HEK293 (cell line): Measurements from ENCODE around the gene INO80E.

Experiments
- EGR2 ChIP-seq: fragments of 450-650 bp; formaldehyde crosslinking; IDR thresholded peaks from 2 replicates; pipeline ENCODE4 v1.5.1; 2016; ENCODE audit warnings: low read depth, missing biosample characterization, missing genetic modification characterization
- FEZF1 ChIP-seq: fragments of 450-650 bp; formaldehyde crosslinking; IDR thresholded peaks from 2 replicates; pipeline ENCODE4 v1.5.1; 2016; ENCODE audit warnings: missing biosample characterization, missing genetic modification characterization
- HOXC10 ChIP-seq: sonication (generic); formaldehyde crosslinking; IDR thresholded peaks from 2 replicates; pipeline ENCODE4 v1.8.1; 2023; ENCODE audit warnings: mild to moderate bottlenecking, missing genetic modification reagents
- KLF10 ChIP-seq: fragments of 450-650 bp; IDR thresholded peaks from 2 replicates; pipeline ENCODE4 v1.5.1; 2018; ENCODE audit warnings: missing biosample characterization, mild to moderate bottlenecking, missing genetic modification characterization
- KLF9 ChIP-seq: fragments of 450-650 bp; formaldehyde crosslinking; IDR thresholded peaks from 2 replicates; pipeline ENCODE4 v1.5.1; 2016; ENCODE audit warnings: missing biosample characterization, missing genetic modification characterization, low read depth
- SP2 ChIP-seq: fragments of 450-650 bp; formaldehyde crosslinking; IDR thresholded peaks from 2 replicates; pipeline ENCODE4 v1.5.1; 2016; ENCODE audit warnings: missing biosample characterization, missing genetic modification characterization
- SP3 ChIP-seq: fragments of 450-650 bp; formaldehyde crosslinking; IDR thresholded peaks from 2 replicates; pipeline ENCODE4 v1.5.1; 2016; ENCODE audit warnings: missing biosample characterization, missing genetic modification characterization
- TRIM28 ChIP-seq: IDR thresholded peaks from 2 replicates; pipeline ENCODE4 v1.6.1; 2011; ENCODE audit warnings: low read length, control low read depth, borderline replicate concordance
- ZBTB17 ChIP-seq: fragments of 450-650 bp; formaldehyde crosslinking; IDR thresholded peaks from 2 replicates; pipeline ENCODE4 v1.5.1; 2016; ENCODE audit warnings: missing biosample characterization, missing genetic modification characterization
- ZBTB48 ChIP-seq: fragments of 450-650 bp; formaldehyde crosslinking; IDR thresholded peaks from 2 replicates; pipeline ENCODE4 v1.5.1; 2016; ENCODE audit warnings: missing biosample characterization, missing genetic modification characterization
- ZBTB8A ChIP-seq: fragments of 450-650 bp; formaldehyde crosslinking; IDR thresholded peaks from 2 replicates; pipeline ENCODE4 v1.5.1; 2016; ENCODE audit warnings: missing biosample characterization, missing genetic modification characterization
- ZEB2 ChIP-seq: fragments of 450-650 bp; formaldehyde crosslinking; IDR thresholded peaks from 2 replicates; pipeline ENCODE4 v1.5.1; 2016; ENCODE audit warnings: missing biosample characterization, missing genetic modification characterization
- ZNF23 ChIP-seq: fragments of 450-650 bp; formaldehyde crosslinking; IDR thresholded peaks from 2 replicates; pipeline ENCODE4 v1.5.1; 2016; ENCODE audit warnings: missing biosample characterization, missing genetic modification characterization, borderline replicate concordance
- ZNF24 ChIP-seq: fragments of 450-650 bp; formaldehyde crosslinking; IDR thresholded peaks from 2 replicates; pipeline ENCODE4 v1.5.1; 2016; ENCODE audit warnings: missing biosample characterization, missing genetic modification characterization
- ZNF341 ChIP-seq: fragments of 450-650 bp; formaldehyde crosslinking; IDR thresholded peaks from 2 replicates; pipeline ENCODE4; 2016; ENCODE audit warnings: low read depth, missing biosample characterization, missing genetic modification characterization
- ZNF394 ChIP-seq: fragments of 450-650 bp; formaldehyde crosslinking; IDR thresholded peaks from 2 replicates; pipeline ENCODE4 v1.5.1; 2016; ENCODE audit warnings: missing biosample characterization, missing genetic modification characterization, mild to moderate bottlenecking, moderate library complexity, borderline replicate concordance
- ZNF561 ChIP-seq: fragments of 450-650 bp; IDR thresholded peaks from 2 replicates; pipeline ENCODE4 v1.5.1; 2018; ENCODE audit warnings: missing biosample characterization, missing genetic modification characterization, borderline replicate concordance
- ZNF585B ChIP-seq: fragments of 450-650 bp; formaldehyde crosslinking; IDR thresholded peaks from 2 replicates; pipeline ENCODE4 v1.5.1; 2016; ENCODE audit warnings: missing biosample characterization, missing genetic modification characterization
- ZNF600 ChIP-seq: fragments of 450-650 bp; formaldehyde crosslinking; IDR thresholded peaks from 2 replicates; pipeline ENCODE4 v1.5.1; 2016; ENCODE audit warnings: missing biosample characterization, missing genetic modification characterization
- ZNF610 ChIP-seq: fragments of 450-650 bp; formaldehyde crosslinking; IDR thresholded peaks from 2 replicates; pipeline ENCODE4 v1.5.1; 2016; ENCODE audit warnings: missing biosample characterization, missing genetic modification characterization, borderline replicate concordance
- ZNF654 ChIP-seq: fragments of 450-650 bp; formaldehyde crosslinking; IDR thresholded peaks from 2 replicates; pipeline ENCODE4 v1.5.1; 2016; ENCODE audit warnings: low read depth, missing biosample characterization, missing genetic modification characterization
- ZNF76 ChIP-seq: fragments of 450-650 bp; formaldehyde crosslinking; IDR thresholded peaks from 2 replicates; pipeline ENCODE4; 2016; ENCODE audit warnings: low read depth, missing biosample characterization, missing genetic modification characterization, borderline replicate concordance
- ZNF785 ChIP-seq: fragments of 450-650 bp; formaldehyde crosslinking; IDR thresholded peaks from 2 replicates; pipeline ENCODE4 v1.5.1; 2016; ENCODE audit warnings: missing biosample characterization, missing genetic modification characterization
- ZNF843 ChIP-seq: fragments of 450-650 bp; formaldehyde crosslinking; IDR thresholded peaks from 2 replicates; pipeline ENCODE4 v1.5.1; 2016; ENCODE audit warnings: missing biosample characterization, missing genetic modification characterization
- ZSCAN30 ChIP-seq: fragments of 450-650 bp; IDR thresholded peaks from 2 replicates; pipeline ENCODE4 v1.5.1; 2018; ENCODE audit warnings: missing biosample characterization, mild to moderate bottlenecking, missing genetic modification characterization, moderate library complexity
- ZXDB ChIP-seq: fragments of 450-650 bp; formaldehyde crosslinking; IDR thresholded peaks from 2 replicates; pipeline ENCODE4 v1.5.1; 2016; ENCODE audit warnings: missing biosample characterization, missing genetic modification characterization
- TF ChIP-seq, protein P1 (sequence below): fragments of 450-650 bp; formaldehyde crosslinking; IDR thresholded peaks from 2 replicates; pipeline ENCODE4 v1.5.1; 2016; ENCODE audit warnings: missing biosample characterization, missing genetic modification characterization
- TF ChIP-seq, protein P2 (sequence below): fragments of 450-650 bp; formaldehyde crosslinking; IDR thresholded peaks from 2 replicates; pipeline ENCODE4 v1.5.1; 2016; ENCODE audit warnings: missing biosample characterization, missing genetic modification characterization
- TF ChIP-seq, protein P3 (sequence below): fragments of 450-650 bp; formaldehyde crosslinking; IDR thresholded peaks from 2 replicates; pipeline ENCODE4 v1.5.1; 2017; ENCODE audit warnings: missing biosample characterization, missing genetic modification characterization
- TF ChIP-seq, protein P4 (sequence below): fragments of 450-650 bp; formaldehyde crosslinking; IDR thresholded peaks from 2 replicates; pipeline ENCODE4; 2016; ENCODE audit warnings: missing biosample characterization, missing genetic modification characterization
- TF ChIP-seq, protein P5 (sequence below): fragments of 450-650 bp; formaldehyde crosslinking; optimal IDR thresholded peaks from 2 replicates; pipeline ENCODE3; 2016; ENCODE audit warnings: missing biosample characterization, mild to moderate bottlenecking, missing genetic modification characterization
- TF ChIP-seq, protein P6 (sequence below): fragments of 450-650 bp; formaldehyde crosslinking; IDR thresholded peaks from 2 replicates; pipeline ENCODE4 v1.5.1; 2016; ENCODE audit warnings: missing biosample characterization, missing genetic modification characterization

The INO80E gene

DNA sequence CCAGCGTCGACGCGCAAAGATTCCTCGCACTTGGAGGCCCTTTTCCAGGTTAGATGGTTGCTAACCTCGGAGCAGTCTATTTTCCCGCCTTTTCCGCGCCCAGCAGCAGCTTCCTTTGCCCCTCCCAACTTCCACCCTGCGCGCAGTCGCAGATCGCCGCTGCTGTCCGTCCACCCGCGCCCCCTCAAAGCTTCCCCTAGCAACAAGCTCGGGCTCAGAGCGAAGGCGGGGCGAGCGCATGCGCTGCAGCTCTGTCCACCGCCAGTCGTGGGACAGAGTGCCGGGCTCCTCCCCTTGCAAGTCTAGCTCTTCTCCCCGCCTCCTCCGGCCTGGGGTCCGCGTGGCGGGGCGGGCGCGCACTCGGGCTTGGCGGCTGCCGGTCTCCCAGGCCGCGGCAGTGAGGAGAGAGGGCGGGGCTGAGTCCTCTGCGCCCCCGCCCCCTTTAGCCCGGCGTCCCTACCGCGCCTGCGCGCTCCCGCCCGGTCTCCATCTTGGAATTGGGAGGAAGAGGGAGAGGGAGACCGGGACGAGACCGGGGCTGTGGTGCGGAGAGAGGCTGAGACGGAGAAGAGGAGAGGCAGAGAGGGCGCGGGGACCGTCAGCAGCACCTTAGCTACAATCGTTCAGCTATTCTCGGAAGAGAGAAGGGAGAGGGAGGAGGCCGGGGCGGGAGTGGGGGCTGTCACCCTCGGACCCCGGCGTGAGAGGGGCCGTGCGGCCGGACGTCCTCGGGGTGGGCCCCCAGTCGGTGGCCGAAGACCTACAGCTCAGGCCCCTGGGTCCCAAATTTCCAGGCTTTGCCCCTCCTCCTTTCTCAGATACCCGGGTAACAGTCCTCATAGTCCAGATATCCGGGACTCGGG, 22.4 kb upstream of the INO80E start, which contains the start of gene TAOK2 (continued):
- TF ChIP-seq ZXDB (tag by site-specific recombination) (peak; percentile 88), ZNF24 (tag by site-specific recombination) (no peak; the same call in 1 of the 2 replicates), ZNF600 (tag by site-specific recombination) (peak; percentile 75), ZNF785 (tag by site-specific recombination) (0 out of 2 replicates have a peak, but pooled peaks have one; percentile 6), KLF9 (peak; percentile 95), ZNF843 (tag by site-specific recombination) (0 out of 2 replicates have a peak, but pooled peaks have one; percentile 35), ZNF610 (tag by site-specific recombination) (0 out of 2 replicates have a peak, but pooled peaks have one; percentile 67), SP2 (peak; percentile 98), ZNF654 (no peak), ZNF23 (tag by site-specific recombination) (no peak), ZEB2 (peak; percentile 87), HOXC10 (CRISPR knock-in tag) (no peak), EGR2 (tag by site-specific recombination) (peak; percentile 69), SP3 (tag by site-specific recombination) (peak; percentile 95), ZNF341 (peak; percentile 89), ZBTB48 (tag by site-specific recombination) (no peak), ZNF585B (tag by site-specific recombination) (no peak), KLF10 (peak; percentile 40; the same call in 1 of the 2 replicates), ZSCAN30 (tag by site-specific recombination) (peak; percentile 14; the same call in 1 of the 2 replicates), ZBTB8A (peak; percentile 72), ZNF394 (tag by site-specific recombination) (peak; percentile 42; the same call in 1 of the 2 replicates), ZNF561 (peak; percentile 59), FEZF1 (tag by site-specific recombination) (no peak), TRIM28 (no peak), ZBTB17 (tag by site-specific recombination) (peak; percentile 92), ZNF76 (peak; percentile 42; the same call in 1 of the 2 replicates)
- TF ChIP-seq, protein P1, sequence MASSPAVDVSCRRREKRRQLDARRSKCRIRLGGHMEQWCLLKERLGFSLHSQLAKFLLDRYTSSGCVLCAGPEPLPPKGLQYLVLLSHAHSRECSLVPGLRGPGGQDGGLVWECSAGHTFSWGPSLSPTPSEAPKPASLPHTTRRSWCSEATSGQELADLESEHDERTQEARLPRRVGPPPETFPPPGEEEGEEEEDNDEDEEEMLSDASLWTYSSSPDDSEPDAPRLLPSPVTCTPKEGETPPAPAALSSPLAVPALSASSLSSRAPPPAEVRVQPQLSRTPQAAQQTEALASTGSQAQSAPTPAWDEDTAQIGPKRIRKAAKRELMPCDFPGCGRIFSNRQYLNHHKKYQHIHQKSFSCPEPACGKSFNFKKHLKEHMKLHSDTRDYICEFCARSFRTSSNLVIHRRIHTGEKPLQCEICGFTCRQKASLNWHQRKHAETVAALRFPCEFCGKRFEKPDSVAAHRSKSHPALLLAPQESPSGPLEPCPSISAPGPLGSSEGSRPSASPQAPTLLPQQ (tag by site-specific recombination), result peak; percentile 94
- TF ChIP-seq, protein P2, sequence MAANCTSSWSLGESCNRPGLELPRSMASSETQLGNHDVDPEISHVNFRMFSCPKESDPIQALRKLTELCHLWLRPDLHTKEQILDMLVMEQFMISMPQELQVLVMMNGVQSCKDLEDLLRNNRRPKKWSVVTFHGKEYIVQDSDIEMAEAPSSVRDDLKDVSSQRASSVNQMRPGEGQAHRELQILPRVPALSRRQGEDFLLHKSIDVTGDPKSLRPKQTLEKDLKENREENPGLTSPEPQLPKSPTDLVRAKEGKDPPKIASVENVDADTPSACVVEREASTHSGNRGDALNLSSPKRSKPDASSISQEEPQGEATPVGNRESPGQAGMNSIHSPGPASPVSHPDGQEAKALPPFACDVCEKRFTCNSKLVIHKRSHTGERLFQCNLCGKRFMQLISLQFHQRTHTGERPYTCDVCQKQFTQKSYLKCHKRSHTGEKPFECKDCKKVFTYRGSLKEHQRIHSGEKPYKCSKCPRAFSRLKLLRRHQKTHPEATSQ (tag by site-specific recombination), result peak; percentile 99
- TF ChIP-seq, protein P3, sequence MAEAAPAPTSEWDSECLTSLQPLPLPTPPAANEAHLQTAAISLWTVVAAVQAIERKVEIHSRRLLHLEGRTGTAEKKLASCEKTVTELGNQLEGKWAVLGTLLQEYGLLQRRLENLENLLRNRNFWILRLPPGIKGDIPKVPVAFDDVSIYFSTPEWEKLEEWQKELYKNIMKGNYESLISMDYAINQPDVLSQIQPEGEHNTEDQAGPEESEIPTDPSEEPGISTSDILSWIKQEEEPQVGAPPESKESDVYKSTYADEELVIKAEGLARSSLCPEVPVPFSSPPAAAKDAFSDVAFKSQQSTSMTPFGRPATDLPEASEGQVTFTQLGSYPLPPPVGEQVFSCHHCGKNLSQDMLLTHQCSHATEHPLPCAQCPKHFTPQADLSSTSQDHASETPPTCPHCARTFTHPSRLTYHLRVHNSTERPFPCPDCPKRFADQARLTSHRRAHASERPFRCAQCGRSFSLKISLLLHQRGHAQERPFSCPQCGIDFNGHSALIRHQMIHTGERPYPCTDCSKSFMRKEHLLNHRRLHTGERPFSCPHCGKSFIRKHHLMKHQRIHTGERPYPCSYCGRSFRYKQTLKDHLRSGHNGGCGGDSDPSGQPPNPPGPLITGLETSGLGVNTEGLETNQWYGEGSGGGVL, result peak; percentile 28; the same call in 1 of the 2 replicates
- TF ChIP-seq, protein P4, sequence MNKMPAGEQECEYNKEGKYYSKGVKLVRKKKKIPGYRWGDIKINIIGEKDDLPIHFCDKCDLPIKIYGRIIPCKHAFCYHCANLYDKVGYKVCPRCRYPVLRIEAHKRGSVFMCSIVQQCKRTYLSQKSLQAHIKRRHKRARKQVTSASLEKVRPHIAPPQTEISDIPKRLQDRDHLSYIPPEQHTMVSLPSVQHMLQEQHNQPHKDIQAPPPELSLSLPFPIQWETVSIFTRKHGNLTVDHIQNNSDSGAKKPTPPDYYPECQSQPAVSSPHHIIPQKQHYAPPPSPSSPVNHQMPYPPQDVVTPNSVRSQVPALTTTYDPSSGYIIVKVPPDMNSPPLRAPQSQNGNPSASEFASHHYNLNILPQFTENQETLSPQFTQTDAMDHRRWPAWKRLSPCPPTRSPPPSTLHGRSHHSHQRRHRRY, result no peak
- TF ChIP-seq, protein P5, sequence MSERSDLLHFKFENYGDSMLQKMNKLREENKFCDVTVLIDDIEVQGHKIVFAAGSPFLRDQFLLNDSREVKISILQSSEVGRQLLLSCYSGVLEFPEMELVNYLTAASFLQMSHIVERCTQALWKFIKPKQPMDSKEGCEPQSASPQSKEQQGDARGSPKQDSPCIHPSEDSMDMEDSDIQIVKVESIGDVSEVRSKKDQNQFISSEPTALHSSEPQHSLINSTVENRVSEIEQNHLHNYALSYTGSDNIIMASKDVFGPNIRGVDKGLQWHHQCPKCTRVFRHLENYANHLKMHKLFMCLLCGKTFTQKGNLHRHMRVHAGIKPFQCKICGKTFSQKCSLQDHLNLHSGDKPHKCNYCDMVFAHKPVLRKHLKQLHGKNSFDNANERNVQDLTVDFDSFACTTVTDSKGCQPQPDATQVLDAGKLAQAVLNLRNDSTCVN, result peak; percentile 99
- TF ChIP-seq, protein P6, sequence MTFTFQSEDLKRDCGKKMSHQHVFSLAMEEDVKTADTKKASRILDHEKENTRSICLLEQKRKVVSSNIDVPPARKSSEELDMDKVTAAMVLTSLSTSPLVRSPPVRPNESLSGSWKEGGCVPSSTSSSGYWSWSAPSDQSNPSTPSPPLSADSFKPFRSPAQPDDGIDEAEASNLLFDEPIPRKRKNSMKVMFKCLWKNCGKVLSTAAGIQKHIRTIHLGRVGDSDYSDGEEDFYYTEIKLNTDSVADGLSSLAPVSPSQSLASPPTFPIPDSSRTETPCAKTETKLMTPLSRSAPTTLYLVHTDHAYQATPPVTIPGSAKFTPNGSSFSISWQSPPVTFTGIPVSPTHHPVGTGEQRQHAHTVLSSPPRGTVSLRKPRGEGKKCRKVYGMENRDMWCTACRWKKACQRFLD, result 0 out of 2 replicates have a peak, but pooled peaks have one; percentile 53
